Dermis blood vessel endothelial cell (primary cell): ENCODE results near the gene NMD3. TPM values are rescaled to one million over a fixed set of nuclear protein-coding genes. Genes with fewer than 3 reads are reported as not detected.
"Not testable (repeated sequence)": the region's sequence is repeated elsewhere in the genome, so short reads cannot be mapped to it uniquely, and the experiment has no call there.

ENCODE experiments used
- DNase-seq: peaks from one replicate; pipeline ENCODE4 v3.0.0; 2010
- total RNA-seq: library from RNA; depleted of rRNA; stranded (reverse); fragments of >200 nt; gene quantifications from 2 replicates; pipeline ENCODE4 v1.2.3, GENCODE V29; 2014

NMD3 gene
- total RNA-seq, 1 donor from 2014 or later = 94.6 TPM

- no peak for DNase-seq
These were observed 10.8 kb downstream of the NMD3 start for GRCh38 chr3:161231861-161232260.

- no peak for DNase-seq
These were observed 12.4 kb downstream of the NMD3 start for GRCh38 chr3:161233557-161233956.

GRCh38 chr3:161236240-161236639 is 15.1 kb downstream of the NMD3 start:
- no peak for DNase-seq

GRCh38 chr3:161239700-161240099 is 18.6 kb downstream of the NMD3 start:
- no peak for DNase-seq

GRCh38 chr3:161244538-161244937 is 23.4 kb downstream of the NMD3 start:
- DNase-seq = no peak

- DNase-seq = no peak
These were observed 25.9 kb downstream of the NMD3 start for GRCh38 chr3:161247049-161247448.

GRCh38 chr3:161250116-161250515 is 29.0 kb downstream of the NMD3 start:
- DNase-seq = no peak

GRCh38 chr3:161251716-161252115 is 30.6 kb downstream of the NMD3 start:
- DNase-seq = no peak

- DNase-seq = no peak
These were observed 31.0 kb downstream of the NMD3 start for GRCh38 chr3:161252143-161252542.

GRCh38 chr3:161253711-161254110 is 32.6 kb downstream of the NMD3 start:
- peak; percentile 12 for DNase-seq

GRCh38 chr3:161254861-161255260 is 33.8 kb downstream of the NMD3 start:
- no peak for DNase-seq

GRCh38 chr3:161263057-161263456 is 41.9 kb downstream of the NMD3 start:
- peak; percentile 13 for DNase-seq

- DNase-seq = no peak
These were observed 43.7 kb downstream of the NMD3 start for GRCh38 chr3:161264852-161265251.

- DNase-seq = peak; percentile 47
These were observed 44.9 kb downstream of the NMD3 start for GRCh38 chr3:161265916-161266571.

GRCh38 chr3:161266731-161267150 is 45.6 kb downstream of the NMD3 start:
- DNase-seq = peak; percentile 81

GRCh38 chr3:161267646-161268045 is 46.5 kb downstream of the NMD3 start:
- no peak for DNase-seq

- DNase-seq = no peak
These were observed 47.5 kb downstream of the NMD3 start for GRCh38 chr3:161268601-161269000.

- peak; percentile 8 for DNase-seq
These were observed 49.9 kb downstream of the NMD3 start for GRCh38 chr3:161270991-161271390.

GRCh38 chr3:161271646-161272045 is 50.5 kb downstream of the NMD3 start:
- DNase-seq = no peak

GRCh38 chr3:161272524-161272923 is 51.4 kb downstream of the NMD3 start:
- no peak for DNase-seq

- DNase-seq = peak; percentile 73
These were observed 52.6 kb downstream of the NMD3 start for GRCh38 chr3:161273589-161274218.

GRCh38 chr3:161274691-161275298 is 53.7 kb downstream of the NMD3 start:
- peak; percentile 89 for DNase-seq

- DNase-seq = no peak
These were observed 54.8 kb downstream of the NMD3 start for GRCh38 chr3:161275919-161276318.

GRCh38 chr3:161282387-161282786 is 61.3 kb downstream of the NMD3 start:
- not testable (repeated sequence) for DNase-seq
